Ishikawa (cell line): ENCODE data around the gene SMIM26.

Experiments
- CREB1 ChIP-seq: IDR thresholded peaks from 2 replicates; pipeline ENCODE4 v1.6.1; 2012; ENCODE audit warnings: low read depth
- EGR1 ChIP-seq: IDR thresholded peaks from 2 replicates; pipeline ENCODE4 v1.6.1; 2012
- EP300 ChIP-seq: IDR thresholded peaks from 2 replicates; pipeline ENCODE4 v1.6.1; 2012; ENCODE audit warnings: borderline replicate concordance
- FOXM1 ChIP-seq: IDR thresholded peaks from 2 replicates; pipeline ENCODE4 v1.6.1; 2012; ENCODE audit warnings: low read depth, borderline replicate concordance
- RAD21 ChIP-seq: IDR thresholded peaks from 2 replicates; pipeline ENCODE4 v1.6.1; 2012; ENCODE audit warnings: low read depth
- TEAD4 ChIP-seq: IDR thresholded peaks from 2 replicates; pipeline ENCODE4 v1.6.1; 2012
- TF ChIP-seq, protein P1 (sequence below): IDR thresholded peaks from 2 replicates; pipeline ENCODE4 v1.6.1; 2012

DNA sequence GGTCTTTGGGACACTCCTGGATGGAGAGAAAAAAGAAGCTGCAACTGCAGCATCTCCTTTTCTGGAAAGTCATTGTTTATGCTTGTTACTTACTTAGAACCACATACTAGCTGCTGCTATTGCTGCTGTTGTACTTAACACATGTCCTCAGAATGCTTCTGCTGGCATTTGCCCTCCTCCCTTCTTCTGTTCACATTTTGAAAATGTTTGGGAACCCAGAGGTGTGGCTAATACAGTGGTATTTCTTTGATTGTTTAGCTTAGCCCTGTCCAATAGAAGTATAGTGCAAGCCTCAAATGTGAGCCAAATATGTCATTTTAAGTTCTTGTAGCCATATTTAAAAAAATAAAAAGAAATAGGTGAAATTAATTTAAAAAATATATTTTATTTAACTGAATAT lies 29.0 kb downstream of the SMIM26 start:
- TF ChIP-seq TEAD4 (no peak), EGR1 (no peak), EP300 (no peak), RAD21 (no peak), FOXM1 (no peak), CREB1 (no peak)
- TF ChIP-seq, protein P1, sequence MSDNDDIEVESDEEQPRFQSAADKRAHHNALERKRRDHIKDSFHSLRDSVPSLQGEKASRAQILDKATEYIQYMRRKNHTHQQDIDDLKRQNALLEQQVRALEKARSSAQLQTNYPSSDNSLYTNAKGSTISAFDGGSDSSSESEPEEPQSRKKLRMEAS, result no peak
